Tibial nerve (tissue), 4 donors: Measurements from ENCODE around the gene INTS7. TPM values are rescaled to one million over a fixed set of nuclear protein-coding genes. Genes with fewer than 3 reads are reported as not detected.

ENCODE experiments used
- DNase-seq, 2 donors: peaks; one replicate each; pipeline ENCODE4 v3.0.0-alpha.2; 2019; ENCODE audit warnings: low spot score in 2 of 2
- H3K27ac ChIP-seq, 4 donors: fragments of 200-600 bp; sonication (generic) in 3 of 4; one replicate each; pipeline ENCODE4 v1.5.1; 2017 to 2019; ENCODE audit warnings: mild to moderate bottlenecking in 1 of 4
- H3K27me3 ChIP-seq, 2 donors: fragments of 200-600 bp; sonication (generic) in 1 of 2; one replicate each; pipeline versions ENCODE4 v1.5.1 to v1.6.0; 2017 to 2019
- H3K36me3 ChIP-seq, 3 donors: fragments of 200-600 bp; sonication (generic); one replicate each; pipeline ENCODE4 v1.5.1; 2018 to 2019
- H3K4me1 ChIP-seq, 4 donors: fragments of 200-600 bp; sonication (generic) in 3 of 4; one replicate each; pipeline ENCODE4 v1.5.1; 2017 to 2019
- H3K4me3 ChIP-seq, 4 donors: fragments of 200-600 bp; sonication (generic) in 3 of 4; one replicate each; pipeline ENCODE4 v1.5.1; 2017 to 2019; ENCODE audit warnings: mild to moderate bottlenecking in 1 of 4, moderate library complexity in 1 of 4
- H3K9me3 ChIP-seq, 4 donors: fragments of 200-600 bp; sonication (generic) in 3 of 4; one replicate each; pipeline ENCODE4 v1.5.1; 2017 to 2019
- EP300 ChIP-seq, 2 donors: sonication (generic); formaldehyde crosslinking; IDR thresholded peaks; one replicate each; pipeline ENCODE4 v1.6.1; 2017; ENCODE audit warnings: antibody characterized with exemption in 2 of 2, mild to moderate bottlenecking in 1 of 2
- POLR2A ChIP-seq, 2 donors: fragments of 450-650 bp; IDR thresholded peaks; one replicate each; pipeline ENCODE4 v1.6.1; 2017; ENCODE audit warnings: antibody characterized with exemption in 2 of 2, mild to moderate bottlenecking in 2 of 2, moderate library complexity in 2 of 2
- WGBS, 2 donors: methylation state at CpG; one replicate each; pipeline ENCODE4 v1.1.5; 2018; 5-methylcytosine and 5-hydroxymethylcytosine counted together
- total RNA-seq, 4 donors: library from RNA; depleted of rRNA; stranded (reverse); fragments of >200 nt; gene quantifications; one replicate each; pipeline ENCODE4 v1.1.0, GENCODE V29; 2016
- TF ChIP-seq, protein P1 (sequence below), 5 experiments: fragments of 200-600 bp in 3 of 5; fragments of 450-650 bp in 2 of 5; sonication (generic) in 3 of 5; IDR thresholded peaks; one replicate each; pipeline ENCODE4 v1.5.1; 2016 to 2019; ENCODE audit warnings: antibody characterized with exemption in 5 of 5, mild to moderate bottlenecking in 3 of 5, moderate library complexity in 2 of 5

Gene INTS7
- total RNA-seq, 4 donors from 2014 or later, result 7.9 to 18.6 (median 9.6) TPM

DNA sequence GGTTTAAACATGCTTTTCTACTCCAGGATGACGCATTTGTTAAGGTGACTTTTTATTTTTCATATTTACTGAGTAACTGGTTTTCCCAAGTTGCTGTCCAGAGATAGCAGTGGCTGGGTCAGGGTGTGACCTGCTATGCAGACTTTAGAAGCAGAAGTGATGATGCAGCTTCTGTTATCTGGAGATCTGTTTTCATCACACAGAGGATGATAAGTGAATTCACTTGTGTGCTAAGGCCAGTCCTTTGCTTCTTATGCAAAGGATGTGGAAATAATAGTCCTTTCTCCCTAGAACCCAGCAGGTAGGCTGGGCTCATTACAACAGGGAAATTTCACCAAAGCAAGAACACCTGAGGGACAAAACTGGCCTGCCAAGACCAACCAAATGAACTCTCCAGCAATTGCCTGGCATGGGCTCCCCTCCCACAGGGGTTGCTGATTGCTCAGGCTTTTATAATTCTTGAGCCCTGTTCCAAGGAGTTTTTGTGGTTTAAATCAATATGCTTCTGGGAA lies 107.0 kb downstream of the INTS7 start:
- Histone ChIP-seq H3K4me1 (peaks cover 0 to 22% (median 9%) of the 10 kb centered on the region in 4 donors), H3K36me3 (no peaks in the 10 kb centered on the region), H3K4me3 (no peak overlapping the region), H3K27me3 (no peaks in the 10 kb centered on the region), H3K9me3 (no peaks in the 10 kb centered on the region), H3K27ac (no peak overlapping the region)
- WGBS, 2 donors, result 90 to 97% methylated on average over 1 of the region's 1 CpG
- DNase-seq, result no peak
- TF ChIP-seq, protein P1, sequence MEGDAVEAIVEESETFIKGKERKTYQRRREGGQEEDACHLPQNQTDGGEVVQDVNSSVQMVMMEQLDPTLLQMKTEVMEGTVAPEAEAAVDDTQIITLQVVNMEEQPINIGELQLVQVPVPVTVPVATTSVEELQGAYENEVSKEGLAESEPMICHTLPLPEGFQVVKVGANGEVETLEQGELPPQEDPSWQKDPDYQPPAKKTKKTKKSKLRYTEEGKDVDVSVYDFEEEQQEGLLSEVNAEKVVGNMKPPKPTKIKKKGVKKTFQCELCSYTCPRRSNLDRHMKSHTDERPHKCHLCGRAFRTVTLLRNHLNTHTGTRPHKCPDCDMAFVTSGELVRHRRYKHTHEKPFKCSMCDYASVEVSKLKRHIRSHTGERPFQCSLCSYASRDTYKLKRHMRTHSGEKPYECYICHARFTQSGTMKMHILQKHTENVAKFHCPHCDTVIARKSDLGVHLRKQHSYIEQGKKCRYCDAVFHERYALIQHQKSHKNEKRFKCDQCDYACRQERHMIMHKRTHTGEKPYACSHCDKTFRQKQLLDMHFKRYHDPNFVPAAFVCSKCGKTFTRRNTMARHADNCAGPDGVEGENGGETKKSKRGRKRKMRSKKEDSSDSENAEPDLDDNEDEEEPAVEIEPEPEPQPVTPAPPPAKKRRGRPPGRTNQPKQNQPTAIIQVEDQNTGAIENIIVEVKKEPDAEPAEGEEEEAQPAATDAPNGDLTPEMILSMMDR (IDR thresholded peaks at IDR 0.05), result no peak
- TF ChIP-seq POLR2A (IDR thresholded peaks at IDR 0.05) (no peak), EP300 (IDR thresholded peaks at IDR 0.05) (no peak)

DNA sequence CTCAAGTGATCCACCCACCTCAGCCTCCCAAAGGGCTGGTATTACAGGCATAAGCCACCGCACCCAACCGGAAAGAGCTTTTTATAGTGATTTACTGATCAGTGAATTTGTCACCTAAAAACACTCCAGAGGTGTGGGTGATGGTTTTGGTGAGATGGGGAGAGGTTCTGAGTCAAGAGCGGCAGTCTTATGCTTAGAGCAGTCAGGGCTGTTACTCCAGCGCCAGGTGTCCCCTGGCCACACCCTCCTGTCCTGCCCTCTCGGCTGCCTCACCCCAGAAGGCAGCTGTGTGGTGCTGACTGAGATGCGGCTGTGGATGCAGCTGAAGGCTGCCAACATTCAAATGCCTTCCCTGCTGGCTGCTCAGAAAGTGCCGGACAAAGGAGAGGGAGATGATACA lies 110.3 kb downstream of the INTS7 start:
- H3K4me1 ChIP-seq, result peaks cover 0 to 31% (median 15%) of the 10 kb centered on the region in 4 donors
- 63 to 70% methylated on average over 7 of the region's 7 CpGs for WGBS, 2 donors
- no peaks in the 10 kb centered on the region for H3K9me3 ChIP-seq
- TF ChIP-seq EP300 (IDR thresholded peaks at IDR 0.05) (no peak), POLR2A (IDR thresholded peaks at IDR 0.05) (no peak)
- TF ChIP-seq, protein P1 (IDR thresholded peaks at IDR 0.05), result no peak
- H3K4me3 ChIP-seq, result no peak overlapping the region
- DNase-seq, result no peak
- H3K27ac ChIP-seq, result no peak overlapping the region
- H3K36me3 ChIP-seq, result no peaks in the 10 kb centered on the region
- no peaks in the 10 kb centered on the region for H3K27me3 ChIP-seq

DNA sequence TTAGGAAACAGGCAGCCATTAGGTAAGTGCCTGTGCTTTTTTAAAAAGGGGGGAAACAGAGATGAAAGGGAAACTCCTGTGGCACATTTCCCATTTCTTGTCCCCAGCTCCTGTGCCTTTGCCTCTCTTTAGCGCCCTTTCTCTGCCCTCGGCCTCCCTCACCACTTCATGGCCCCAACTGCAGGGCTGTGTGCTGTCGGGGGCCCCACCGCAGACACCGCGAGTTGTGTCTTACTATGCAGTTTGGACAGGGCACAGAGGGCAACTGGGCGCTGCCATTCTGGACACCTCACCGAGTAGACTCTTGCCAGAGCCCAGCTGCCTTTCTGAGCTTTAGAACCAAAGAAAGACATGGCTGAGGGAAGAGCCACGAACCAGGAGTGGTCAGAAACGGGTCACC lies 111.1 kb downstream of the INTS7 start:
- Histone ChIP-seq H3K36me3 (no peaks in the 10 kb centered on the region), H3K27ac (no peak overlapping the region), H3K9me3 (no peaks in the 10 kb centered on the region), H3K4me3 (no peak overlapping the region), H3K4me1 (peaks cover 0 to 27% (median 15%) of the 10 kb centered on the region in 4 donors), H3K27me3 (no peaks in the 10 kb centered on the region)
- no peak for TF ChIP-seq POLR2A (IDR thresholded peaks at IDR 0.05)
- TF ChIP-seq, protein P1 (IDR thresholded peaks at IDR 0.05), result no peak
- TF ChIP-seq EP300 (IDR thresholded peaks at IDR 0.05), result no peak
- DNase-seq, result no peak
- WGBS, 2 donors, result 84 to 87% methylated on average over 10 of the region's 10 CpGs

DNA sequence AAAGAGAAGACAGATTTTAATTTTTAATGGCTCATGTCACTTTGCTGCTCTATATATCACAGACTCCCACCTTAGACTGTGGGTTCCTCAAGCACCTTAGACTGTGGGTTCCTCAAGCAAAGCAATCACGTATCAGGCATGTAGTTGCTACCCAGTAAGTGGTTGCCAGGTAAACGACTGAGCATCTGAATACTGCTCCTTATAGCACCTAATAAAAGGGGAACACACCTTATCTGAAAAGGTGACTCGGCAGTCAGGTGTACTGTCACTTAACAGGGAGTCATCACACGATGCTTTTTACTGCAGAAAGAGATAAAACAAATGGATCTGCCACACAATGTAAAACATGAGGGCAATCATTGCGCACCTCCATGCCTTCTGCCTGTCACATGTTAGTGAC lies 112.3 kb downstream of the INTS7 start:
- H3K27ac ChIP-seq, result no peak overlapping the region
- TF ChIP-seq, protein P1 (IDR thresholded peaks at IDR 0.05), result no peak
- TF ChIP-seq EP300 (IDR thresholded peaks at IDR 0.05), result no peak
- TF ChIP-seq POLR2A (IDR thresholded peaks at IDR 0.05), result no peak
- no peak overlapping the region for H3K4me3 ChIP-seq
- no peaks in the 10 kb centered on the region for H3K27me3 ChIP-seq
- no peaks in the 10 kb centered on the region for H3K36me3 ChIP-seq
- DNase-seq, result no peak
- 83 to 87% methylated on average over 5 of the region's 5 CpGs for WGBS, 2 donors
- peaks cover 0 to 20% (median 7%) of the 10 kb centered on the region in 4 donors for H3K4me1 ChIP-seq
- H3K9me3 ChIP-seq, result no peaks in the 10 kb centered on the region

DNA sequence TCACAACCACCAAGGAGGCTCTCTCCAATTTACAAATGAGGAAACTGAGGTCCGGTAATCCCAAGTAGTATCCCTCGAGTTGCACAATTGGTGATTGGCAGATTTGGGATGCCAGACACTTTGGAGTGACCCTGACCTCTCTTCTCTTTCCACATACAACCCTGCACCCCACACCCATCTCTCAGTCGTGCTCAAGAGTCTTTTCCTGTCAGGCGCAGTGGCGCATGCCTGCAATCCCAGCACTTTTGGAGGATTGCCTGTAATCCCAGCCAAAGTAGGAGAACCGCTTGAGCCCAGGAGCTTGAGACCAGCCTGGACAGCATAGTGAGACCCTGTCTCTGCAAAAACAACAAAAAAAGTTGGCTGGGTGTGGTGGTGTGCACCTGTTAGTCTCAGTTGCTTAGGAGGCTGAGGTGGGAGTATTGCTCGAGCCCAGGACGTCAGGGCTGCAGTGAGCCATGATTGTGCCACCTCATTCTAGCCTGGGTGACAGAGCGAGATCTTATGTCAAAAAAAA lies 113.7 kb downstream of the INTS7 start:
- peaks cover 0 to 26% (median 7%) of the 10 kb centered on the region in 4 donors for H3K4me1 ChIP-seq
- no peak overlapping the region for H3K4me3 ChIP-seq
- TF ChIP-seq POLR2A (IDR thresholded peaks at IDR 0.05), result no peak
- TF ChIP-seq, protein P1 (IDR thresholded peaks at IDR 0.05), result no peak
- no peak for TF ChIP-seq EP300 (IDR thresholded peaks at IDR 0.05)
- no peak for DNase-seq
- H3K27ac ChIP-seq, result no peak overlapping the region
- 91 to 94% methylated on average over 9 of the region's 9 CpGs for WGBS, 2 donors
- no peaks in the 10 kb centered on the region for H3K9me3 ChIP-seq
- no peaks in the 10 kb centered on the region for H3K36me3 ChIP-seq
- no peaks in the 10 kb centered on the region for H3K27me3 ChIP-seq
